Smooth muscle cell (in vitro differentiated cells): Measurements from ENCODE around the gene SCD. TPM values are rescaled to one million over a fixed set of nuclear protein-coding genes. Genes with fewer than 3 reads are reported as not detected.
A peak's percentile ranks its signal among the peaks of the same experiment; 100 is the strongest.
"Not testable (repeated sequence)": the region's sequence is repeated elsewhere in the genome, so short reads cannot be mapped to it uniquely, and the experiment has no call there.

Experiments used
- DNase-seq: peaks from one replicate; lab custom pipeline; 2025; ENCODE audit not compliant: unreplicated experiment; lab: John Stamatoyannopoulos, UW
- H2AFZ ChIP-seq: fragments of 200-600 bp; sonication (generic); 2 replicates; pipeline ENCODE4 v1.6.0; 2016; ENCODE audit warnings: antibody characterized with exemption, low read depth, mild to moderate bottlenecking
- H3F3A ChIP-seq: fragments of 200-600 bp; sonication (generic); 2 replicates; pipeline ENCODE4 v1.6.0; 2017; ENCODE audit warnings: antibody characterized with exemption, low read depth
- H3K27ac ChIP-seq: fragments of 200-600 bp; sonication (generic); 2 replicates; pipeline ENCODE4 v1.5.1; 2016; ENCODE audit warnings: low read depth, mild to moderate bottlenecking
- H3K27me3 ChIP-seq: fragments of 200-600 bp; sonication (generic); 2 replicates; pipeline ENCODE4 v1.6.1; 2016; ENCODE audit warnings: low read depth, mild to moderate bottlenecking
- H3K36me3 ChIP-seq: fragments of 200-600 bp; sonication (generic); 2 replicates; pipeline ENCODE4 v1.5.1; 2016; ENCODE audit warnings: low read depth
- H3K4me1 ChIP-seq: fragments of 200-600 bp; sonication (generic); 2 replicates; pipeline ENCODE4 v1.5.1; 2016; ENCODE audit warnings: low read depth
- H3K4me2 ChIP-seq: fragments of 200-600 bp; sonication (generic); 2 replicates; pipeline ENCODE4 v1.6.0; 2016; ENCODE audit warnings: mild to moderate bottlenecking
- H3K4me3 ChIP-seq: fragments of 200-600 bp; sonication (generic); 2 replicates; pipeline ENCODE4 v1.5.1; 2016; ENCODE audit warnings: mild to moderate bottlenecking
- H3K79me2 ChIP-seq: fragments of 200-600 bp; sonication (generic); 2 replicates; pipeline ENCODE4 v1.6.0; 2016; ENCODE audit warnings: low read depth, mild to moderate bottlenecking
- H3K9ac ChIP-seq: fragments of 200-600 bp; sonication (generic); 2 replicates; pipeline ENCODE4 v1.6.0; 2016; ENCODE audit warnings: low read depth
- H3K9me3 ChIP-seq: fragments of 200-600 bp; sonication (generic); replicated peaks from 2 replicates; pipeline ENCODE4 v1.5.1; 2016; ENCODE audit warnings: low read depth
- H4K20me1 ChIP-seq: fragments of 200-600 bp; sonication (generic); 2 replicates; pipeline ENCODE4 v1.6.0; 2016; ENCODE audit warnings: low read depth
- CTCF ChIP-seq: fragments of 200-600 bp; sonication (generic); IDR thresholded peaks from 2 replicates; pipeline ENCODE4 v1.5.1; 2017; ENCODE audit warnings: borderline replicate concordance, mild to moderate bottlenecking, antibody characterized with exemption; ENCODE audit not compliant: insufficient read depth, poor library complexity, severe bottlenecking
- WGBS: methylation state at CpG from one replicate; pipeline ENCODE4 v1.1.7; 2016; ENCODE audit warnings: low lambda C conversion rate; 5-methylcytosine and 5-hydroxymethylcytosine counted together
- polyA plus RNA-seq: library from polyadenylated mRNA; unstranded; fragments of >200 nt; fragmentation: Nextera tagmentation; extraction: Ambion mirVana; gene quantifications from 2 replicates; pipeline ENCODE4 v1.2.1, GENCODE V29; 2016
- total RNA-seq: library from RNA; depleted of rRNA; stranded (reverse); fragments of >200 nt; gene quantifications from 2 replicates; pipeline ENCODE4 v1.2.3, GENCODE V29; 2014

SCD gene
- 306 and 316 TPM in 2 replicates for total RNA-seq
- polyA plus RNA-seq, result 157 and 183 TPM in 2 replicates

- 2% methylated on average over 55 of the region's 73 CpGs for WGBS
- Histone ChIP-seq H3K27ac (peak within 1 kb of the TSS; percentile 66), H3K9me3 (no peaks in the 10 kb centered on the region), H3K27me3 (no peaks in the 10 kb centered on the region), H2AFZ (peak within 1 kb of the TSS; percentile 50), H4K20me1 (peaks cover 47% of the 10 kb centered on the region), H3K4me1 (peaks cover 45% of the 10 kb centered on the region), H3K9ac (peak within 1 kb of the TSS; percentile 78), H3K79me2 (peaks cover 50% of the 10 kb centered on the region), H3K36me3 (no peaks in the 10 kb centered on the region), H3K4me3 (peak within 1 kb of the TSS; percentile 84), H3F3A (peaks cover 15% of the 10 kb centered on the region), H3K4me2 (peak within 1 kb of the TSS; percentile 96)
- TF ChIP-seq CTCF, result no peak
- DNase-seq, result peak; percentile 69
Observed at GRCh38 chr10:100346765-100347567, at the start of gene SCD. TSS of gene SCD (plus strand) at chr10:100347233. CDS start at chr10:100347505, 272 bp downstream.

GRCh38 chr10:100297242-100297641 lies 49.8 kb upstream of the SCD start:
- TF ChIP-seq CTCF, result no peak
- no peaks in the 10 kb centered on the region for H3F3A ChIP-seq
- no peak overlapping the region for H3K4me2 ChIP-seq
- no peaks in the 10 kb centered on the region for H4K20me1 ChIP-seq
- no peak overlapping the region for H3K4me3 ChIP-seq
- no peaks in the 10 kb centered on the region for H3K36me3 ChIP-seq
- H3K4me1 ChIP-seq, result no peaks in the 10 kb centered on the region
- no peak overlapping the region for H2AFZ ChIP-seq
- no peaks in the 10 kb centered on the region for H3K79me2 ChIP-seq
- 76% methylated on average over 9 of the region's 9 CpGs for WGBS
- H3K27me3 ChIP-seq, result peaks cover 33% of the 10 kb centered on the region
- DNase-seq, result no peak
- no peak overlapping the region for H3K9ac ChIP-seq
- H3K27ac ChIP-seq, result no peak overlapping the region
- H3K9me3 ChIP-seq, result no peaks in the 10 kb centered on the region

- not testable (repeated sequence) for DNase-seq, H3K36me3 ChIP-seq, H3K79me2 ChIP-seq, H3K4me3 ChIP-seq, H3K27ac ChIP-seq, H2AFZ ChIP-seq, H3F3A ChIP-seq, H3K4me1 ChIP-seq, H4K20me1 ChIP-seq, H3K4me2 ChIP-seq, H3K9me3 ChIP-seq, H3K9ac ChIP-seq
- H3K27me3 ChIP-seq, result peaks cover 26% of the 10 kb centered on the region
- WGBS, result 71% methylated on average over 5 of the region's 5 CpGs
Observed at GRCh38 chr10:100301123-100301522, 45.9 kb upstream of the SCD start.

- Histone ChIP-seq H3K27me3 (peaks cover 35% of the 10 kb centered on the region), H3K4me3 (no peak overlapping the region), H3K9ac (no peak overlapping the region), H3K9me3 (no peaks in the 10 kb centered on the region), H4K20me1 (no peaks in the 10 kb centered on the region), H2AFZ (no peak overlapping the region), H3K36me3 (no peaks in the 10 kb centered on the region), H3K4me2 (no peak overlapping the region), H3K4me1 (no peaks in the 10 kb centered on the region), H3K27ac (no peak overlapping the region), H3K79me2 (no peaks in the 10 kb centered on the region), H3F3A (no peaks in the 10 kb centered on the region)
- no peak for DNase-seq
- peak; percentile 49 for TF ChIP-seq CTCF
- 46% methylated on average over 7 of the region's 7 CpGs for WGBS
Observed at GRCh38 chr10:100303724-100304319, 43.2 kb upstream of the SCD start.
